Activated CD8-positive, alpha-beta memory T cell treated with anti-CD3 and anti-CD28 coated beads, Interleukin-2, amount 50 U/mL, for 4 hours (primary cell): ENCODE data around the gene ZMAT5.

Experiments
- DNase-seq: peaks from one replicate; pipeline ENCODE4 v3.0.0-alpha.2; 2020

Gene ZMAT5

DNA sequence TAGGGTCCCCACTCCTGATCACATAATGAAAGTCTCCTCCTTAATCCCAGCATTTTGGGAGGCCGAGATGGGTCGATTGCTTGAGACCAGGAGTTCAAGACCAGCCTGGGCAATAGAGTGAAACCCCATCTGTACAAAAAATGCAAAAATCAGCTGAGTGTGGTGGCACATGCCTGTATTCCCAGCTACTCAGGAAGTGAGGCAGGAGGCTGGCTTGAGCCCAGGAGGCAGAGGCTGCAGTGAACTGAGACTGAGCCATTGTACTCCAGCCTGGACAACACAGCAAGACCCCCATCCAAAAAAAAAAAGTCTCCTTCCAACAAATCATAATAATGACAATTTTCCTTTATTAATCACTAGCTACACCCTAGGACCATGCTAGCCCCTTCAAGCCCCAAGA lies 15.1 kb downstream of the ZMAT5 start:
- no peak for DNase-seq

DNA sequence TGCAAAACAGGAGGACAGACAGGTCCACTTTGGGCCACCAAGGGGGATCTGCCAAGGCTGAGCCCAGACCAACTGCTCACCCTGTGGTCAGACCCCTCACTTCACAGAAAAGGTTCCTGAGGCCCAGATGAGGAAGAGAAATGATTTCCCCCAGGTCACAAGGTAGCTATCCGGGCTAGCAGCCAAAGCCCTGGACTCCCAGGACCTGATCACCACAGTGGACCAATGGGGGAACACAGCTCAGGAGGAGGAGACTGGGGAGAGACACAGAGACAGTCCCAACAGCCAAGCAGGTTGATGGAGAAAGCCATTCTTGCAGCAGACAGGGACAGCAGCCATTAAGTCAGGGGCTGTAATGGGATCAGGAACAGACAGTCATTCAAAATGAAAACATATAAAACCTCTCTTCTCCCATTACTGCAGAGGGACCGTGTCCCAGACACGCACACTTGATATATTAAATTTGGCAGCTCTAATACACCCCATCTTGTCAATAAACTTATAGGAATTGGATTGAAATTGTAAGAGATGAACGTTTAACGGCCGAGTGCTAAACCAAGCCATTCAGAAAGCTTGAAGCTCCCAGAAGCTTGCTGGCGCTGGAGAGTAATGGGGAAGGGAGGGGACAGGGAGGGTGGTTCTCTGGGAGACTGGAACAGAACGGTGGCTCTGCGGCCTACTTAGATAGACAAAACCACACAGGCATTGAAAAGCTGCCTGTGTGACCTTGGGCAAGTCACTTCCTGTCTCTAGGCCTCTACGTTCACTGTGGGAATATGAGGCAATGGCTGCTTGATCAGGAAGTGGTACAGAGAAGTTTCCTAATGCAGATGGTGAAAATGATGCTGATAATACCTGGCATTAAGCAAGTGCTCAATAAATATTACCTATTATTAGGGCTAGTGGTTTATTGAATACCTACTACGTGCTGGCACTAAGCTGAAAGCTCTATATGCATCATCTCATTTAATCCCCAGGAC lies 16.0 kb downstream of the ZMAT5 start:
- no peak for DNase-seq

DNA sequence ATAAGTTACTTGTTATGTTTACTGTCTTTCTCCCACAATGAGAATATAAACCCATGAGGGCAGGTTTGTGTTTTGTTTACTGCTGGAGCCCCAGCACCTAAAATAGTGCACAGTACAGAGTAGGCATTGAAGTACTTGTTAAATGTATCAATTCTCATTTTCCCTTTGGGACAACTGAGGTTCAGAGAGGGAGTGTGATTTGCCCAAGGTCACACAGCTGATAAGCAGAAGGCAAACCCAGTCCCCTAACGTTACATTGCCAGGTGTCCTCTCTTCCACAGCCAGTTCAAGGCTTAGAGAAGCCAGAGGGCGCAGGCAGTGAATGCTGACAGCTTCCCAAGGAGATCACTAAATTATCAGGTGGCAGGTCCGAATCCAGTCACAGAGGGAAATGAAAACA lies 16.8 kb downstream of the ZMAT5 start:
- no peak for DNase-seq

DNA sequence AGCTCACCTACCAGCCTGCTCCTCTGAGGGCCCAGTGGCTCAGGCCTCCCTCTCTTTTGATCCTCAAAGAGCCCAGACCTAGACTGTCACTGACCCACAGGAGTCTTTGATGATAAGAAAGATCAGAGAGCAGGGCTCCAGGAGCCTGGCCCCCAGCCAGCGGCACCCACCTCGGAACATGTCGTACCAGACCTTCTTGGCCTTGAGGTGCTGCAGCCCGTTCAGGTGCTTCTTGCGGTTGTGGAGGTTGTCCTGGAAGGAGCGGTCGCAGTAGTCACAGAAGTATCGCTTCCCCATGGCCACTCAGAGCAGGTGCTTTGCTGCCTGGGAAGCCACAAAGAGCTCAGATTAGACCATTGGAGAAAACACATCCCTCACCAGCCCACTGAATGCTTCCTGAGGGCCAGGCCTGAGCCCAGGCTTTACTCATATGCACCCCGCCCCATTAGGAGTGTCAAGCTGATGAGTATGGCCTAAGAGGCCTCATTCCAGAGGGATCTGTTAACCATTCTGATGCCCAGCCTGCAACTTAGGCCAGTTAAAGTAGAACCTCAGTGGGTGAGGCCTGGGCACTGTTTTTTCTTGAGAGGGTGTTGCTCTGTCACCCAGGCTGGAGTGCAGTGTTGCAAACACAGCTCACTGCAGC lies 18.4 kb downstream of the ZMAT5 start:
- DNase-seq: no peak

DNA sequence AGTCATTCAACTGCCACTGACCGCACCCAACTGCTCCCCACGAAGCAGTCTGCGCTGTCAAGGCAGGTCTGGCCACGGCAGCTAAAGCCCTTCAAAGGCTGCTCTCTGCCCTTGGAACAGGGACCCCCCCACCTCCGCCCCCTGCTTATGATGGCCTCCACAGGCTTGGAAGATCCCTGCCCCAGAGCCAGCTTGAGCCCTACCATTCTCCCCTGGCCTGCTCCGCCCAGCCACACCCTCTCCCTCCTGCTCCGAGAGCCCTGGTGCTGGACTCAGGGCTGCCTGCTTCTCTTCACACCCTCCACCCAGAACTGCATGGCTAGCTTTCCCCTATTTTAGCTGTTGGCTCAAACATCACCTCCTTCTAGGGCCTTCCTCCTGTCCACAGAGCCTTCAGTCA lies 19.0 kb downstream of the ZMAT5 start:
- no peak for DNase-seq

DNA sequence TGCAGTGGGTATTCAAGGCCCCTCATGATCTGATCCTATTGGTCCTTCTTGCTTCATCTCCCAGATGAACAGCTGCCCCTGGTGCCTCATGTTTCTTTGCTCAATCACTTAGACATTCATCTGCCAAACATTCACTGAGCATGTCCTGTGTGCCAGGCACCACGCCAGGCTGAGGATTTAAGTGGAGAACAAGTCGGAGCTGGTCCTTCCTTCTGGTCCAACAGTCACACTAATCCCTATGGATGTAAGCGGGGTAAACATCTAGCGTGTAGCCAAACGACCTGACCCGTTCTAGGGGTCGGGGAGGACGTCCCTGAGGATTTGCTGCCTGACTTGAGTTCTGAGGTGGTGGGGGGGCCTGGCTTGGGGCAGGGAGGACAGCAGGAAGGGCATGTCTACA lies 21.9 kb downstream of the ZMAT5 start:
- no peak for DNase-seq

DNA sequence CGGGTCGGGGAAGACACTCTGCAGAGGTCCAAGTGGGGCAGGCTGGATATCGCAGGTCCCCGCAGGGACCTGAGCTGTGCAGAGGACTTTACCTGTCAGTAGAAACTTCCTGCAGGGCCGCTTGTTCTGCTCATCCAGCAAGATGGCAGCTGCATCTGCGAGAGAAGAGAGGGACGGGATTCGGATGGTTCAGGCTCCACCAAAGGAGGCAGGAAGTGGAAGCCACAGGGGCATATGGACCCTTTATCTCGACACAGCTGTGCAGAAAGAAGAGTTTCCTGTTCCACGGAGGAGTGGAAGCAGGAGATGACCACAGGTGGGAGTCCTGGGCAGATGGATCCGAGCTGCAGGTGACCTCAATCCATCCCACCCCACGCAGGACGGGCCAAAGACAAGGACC lies 24.5 kb downstream of the ZMAT5 start:
- no peak for DNase-seq

DNA sequence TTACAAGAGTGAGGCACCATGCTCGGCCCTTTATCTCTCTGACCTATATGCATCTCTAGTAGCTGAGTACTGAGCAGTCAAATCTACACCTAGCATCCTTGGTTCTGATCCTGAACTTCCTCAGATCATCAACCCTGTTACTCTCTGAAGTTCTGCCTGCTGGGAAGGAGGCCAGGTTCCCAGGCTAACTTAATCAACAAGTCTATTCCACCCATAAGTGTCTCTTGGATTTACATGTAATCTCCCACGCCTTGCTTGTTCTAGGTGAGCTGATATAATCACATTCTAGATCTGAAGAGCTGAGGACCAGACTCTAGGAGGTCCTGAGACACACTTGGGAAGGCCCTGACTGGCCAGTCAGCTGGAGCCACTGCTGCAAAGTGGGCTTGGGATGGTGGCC lies 24.9 kb downstream of the ZMAT5 start:
- no peak for DNase-seq

DNA sequence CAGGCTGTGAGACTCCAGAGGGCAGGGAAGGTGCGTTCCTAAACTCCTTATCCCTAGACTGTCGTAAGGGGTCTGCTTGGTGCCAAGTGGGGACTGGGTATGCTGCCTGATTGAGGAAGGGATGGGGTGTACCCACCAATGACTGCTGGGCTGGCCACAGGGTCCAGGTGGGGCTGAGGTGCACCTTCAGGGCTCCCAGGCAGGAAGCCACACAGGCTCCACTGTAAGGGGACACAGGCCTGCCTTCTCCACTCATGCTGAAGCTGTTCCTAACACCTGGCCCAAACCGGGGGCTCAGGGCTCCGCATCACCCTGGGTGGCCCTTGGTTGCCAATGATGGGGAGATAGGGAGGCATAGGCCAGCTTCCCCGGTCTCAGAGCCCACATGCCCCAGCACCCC lies 26.6 kb downstream of the ZMAT5 start:
- DNase-seq: no peak

DNA sequence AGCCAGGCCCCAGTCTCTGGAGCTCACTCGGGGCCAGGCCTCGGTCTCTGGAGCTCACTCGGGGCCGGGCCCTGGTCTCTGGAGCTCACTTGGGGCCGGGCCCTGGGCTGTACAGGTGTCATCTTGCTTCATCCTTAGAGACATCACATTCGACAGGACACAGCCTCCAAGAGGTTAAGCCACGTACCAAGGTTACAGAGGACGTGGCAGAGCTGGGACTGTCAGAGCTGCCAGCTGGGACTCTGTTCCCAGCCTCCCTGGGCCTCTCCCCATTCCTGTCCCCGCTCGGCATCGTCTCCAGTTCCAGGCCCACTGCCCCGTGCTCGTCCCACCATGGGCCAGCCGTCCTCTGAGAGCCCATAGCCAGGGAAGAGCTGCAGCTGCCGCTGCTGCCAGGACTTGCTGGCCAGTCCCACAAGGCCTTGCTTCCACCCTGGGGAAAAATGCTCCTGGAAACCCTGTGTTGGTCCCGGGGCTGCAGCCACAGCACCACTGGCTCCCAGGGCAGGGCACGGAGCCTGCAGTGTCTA lies 27.4 kb downstream of the ZMAT5 start:
- no peak for DNase-seq

DNA sequence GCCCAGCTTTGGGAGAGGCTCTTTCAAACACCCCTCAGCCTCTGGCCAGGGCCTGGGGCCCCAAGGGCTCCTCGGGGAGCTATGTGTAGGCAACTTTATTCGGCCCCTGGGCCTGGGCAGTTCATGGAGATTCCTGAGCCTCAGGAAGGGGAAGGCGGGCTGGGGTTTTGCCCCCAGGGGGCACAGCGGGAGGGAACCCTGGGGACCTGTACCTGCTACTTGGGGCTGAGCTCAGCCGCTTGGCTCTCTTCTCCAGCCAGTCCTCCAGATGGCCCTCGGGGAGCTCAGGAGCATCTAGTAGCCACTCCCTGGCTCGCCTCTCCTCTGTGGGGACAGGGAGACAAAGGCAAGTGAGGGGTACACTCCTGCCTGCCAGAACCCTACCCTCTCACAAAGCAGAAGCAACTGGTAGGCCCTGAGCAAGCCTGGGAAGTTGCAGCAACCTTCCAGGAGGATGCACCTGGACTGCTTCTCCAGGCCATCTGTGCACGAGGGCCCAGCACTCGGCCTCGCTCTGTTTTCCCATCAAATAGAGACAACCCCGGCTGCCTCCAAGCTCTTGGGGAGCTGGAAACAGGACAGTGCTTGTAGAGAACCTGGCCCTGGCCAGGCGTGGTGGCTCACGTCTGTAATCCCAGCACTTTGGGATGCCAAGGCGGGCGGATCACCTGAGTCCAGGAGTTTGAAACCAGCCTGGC lies 28.5 kb downstream of the ZMAT5 start:
- no peak for DNase-seq

DNA sequence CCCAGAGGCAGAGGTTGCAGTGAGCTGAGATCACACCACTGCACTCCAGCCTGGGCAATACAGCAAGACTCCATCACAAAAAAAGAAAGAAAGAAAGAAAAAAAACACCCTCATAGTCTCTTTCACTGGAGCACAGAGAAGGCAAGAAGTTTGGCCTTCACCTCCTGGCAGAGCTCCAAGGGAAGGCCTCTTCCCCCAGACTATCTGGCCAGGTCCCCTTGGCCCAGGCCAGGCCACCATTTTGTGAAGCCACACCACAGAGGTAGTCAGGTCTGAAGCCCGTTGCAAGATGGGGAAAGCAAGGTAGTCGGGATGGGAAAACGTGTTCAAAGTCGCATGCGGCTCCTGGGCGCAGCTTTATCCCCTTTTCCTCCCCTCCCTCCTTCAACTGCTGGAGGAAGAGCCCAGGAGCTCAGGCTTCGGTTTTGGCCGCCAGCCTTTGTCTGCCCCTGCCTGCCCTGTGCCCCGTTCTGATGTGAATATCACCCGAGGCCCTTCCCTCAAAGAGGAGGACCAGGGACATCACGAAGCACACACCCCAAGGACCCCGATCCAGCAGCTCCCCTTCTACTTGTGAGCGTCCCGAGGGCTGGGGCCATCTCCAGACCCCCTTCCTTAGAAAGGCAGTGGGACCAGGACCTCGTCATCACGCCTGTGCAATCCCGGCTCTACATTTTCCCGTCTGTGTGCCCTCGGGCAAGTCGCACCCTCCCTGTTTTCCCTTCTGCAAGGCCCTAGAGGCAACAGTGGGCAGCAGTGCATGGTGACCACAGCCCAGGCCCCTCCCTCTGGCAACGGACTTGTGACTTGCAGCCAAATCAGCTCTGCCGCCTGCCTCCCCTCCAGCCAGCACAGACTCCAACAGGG lies 29.3 kb downstream of the ZMAT5 start:
- DNase-seq: no peak

DNA sequence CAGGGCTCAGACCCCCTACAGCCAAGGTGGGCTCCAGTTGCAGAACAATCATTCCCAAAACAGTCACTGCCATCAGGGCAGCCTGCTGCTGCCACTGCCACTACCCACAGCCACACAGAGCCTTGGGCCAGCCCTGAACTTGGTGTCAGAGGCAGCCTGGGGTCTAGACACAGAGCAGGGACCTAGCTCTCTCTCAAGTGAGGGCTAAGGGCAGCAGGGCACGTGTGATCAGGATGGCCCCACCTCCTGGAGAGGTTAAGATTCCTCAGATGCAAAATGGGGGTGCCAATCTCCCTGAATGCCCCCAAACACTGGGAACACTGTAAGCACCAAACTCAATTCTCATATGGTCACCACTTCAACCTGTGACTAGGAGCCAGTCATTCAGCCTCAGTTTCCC lies 31.4 kb downstream of the ZMAT5 start:
- no peak for DNase-seq

DNA sequence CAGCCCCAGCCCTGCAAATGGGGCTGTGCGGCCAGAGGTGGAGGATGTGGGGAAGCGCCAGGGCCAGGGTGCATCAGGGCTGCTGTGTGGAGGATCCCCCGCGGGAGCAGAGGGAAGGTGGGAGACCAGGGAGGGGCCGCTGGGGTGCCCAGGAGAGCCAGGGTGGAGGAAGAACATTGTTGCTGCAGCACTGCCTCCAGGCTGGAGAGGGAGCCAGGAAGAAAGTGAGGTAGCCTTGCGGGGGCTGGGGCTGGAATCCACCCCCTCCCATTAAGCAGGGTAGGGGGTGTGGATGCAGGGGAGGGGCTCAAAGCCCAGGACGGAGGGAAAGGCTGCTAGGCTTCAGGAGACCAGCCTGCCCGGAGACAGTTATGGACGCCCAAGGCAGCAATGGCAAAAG lies 32.0 kb downstream of the ZMAT5 start:
- DNase-seq: no peak

DNA sequence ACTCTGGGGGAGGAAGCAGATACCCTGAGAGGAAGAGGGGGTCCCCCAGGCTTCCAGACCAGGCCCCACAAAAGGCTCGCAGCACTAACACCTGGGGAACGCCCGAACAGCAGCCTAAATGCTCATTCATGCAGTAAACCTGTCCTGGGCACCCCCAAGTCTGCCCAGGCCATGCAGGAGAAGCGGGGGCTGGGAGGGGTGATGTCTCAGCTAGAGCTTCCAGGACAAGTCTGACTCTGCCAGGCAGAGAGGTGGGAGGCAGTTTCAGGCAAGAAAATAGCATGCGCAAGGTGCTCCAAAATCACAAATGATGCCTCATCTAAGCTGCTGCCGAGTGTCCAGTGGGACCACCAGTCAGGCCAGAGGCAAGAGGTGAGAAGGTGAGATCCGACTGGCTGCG lies 32.4 kb downstream of the ZMAT5 start:
- no peak for DNase-seq

DNA sequence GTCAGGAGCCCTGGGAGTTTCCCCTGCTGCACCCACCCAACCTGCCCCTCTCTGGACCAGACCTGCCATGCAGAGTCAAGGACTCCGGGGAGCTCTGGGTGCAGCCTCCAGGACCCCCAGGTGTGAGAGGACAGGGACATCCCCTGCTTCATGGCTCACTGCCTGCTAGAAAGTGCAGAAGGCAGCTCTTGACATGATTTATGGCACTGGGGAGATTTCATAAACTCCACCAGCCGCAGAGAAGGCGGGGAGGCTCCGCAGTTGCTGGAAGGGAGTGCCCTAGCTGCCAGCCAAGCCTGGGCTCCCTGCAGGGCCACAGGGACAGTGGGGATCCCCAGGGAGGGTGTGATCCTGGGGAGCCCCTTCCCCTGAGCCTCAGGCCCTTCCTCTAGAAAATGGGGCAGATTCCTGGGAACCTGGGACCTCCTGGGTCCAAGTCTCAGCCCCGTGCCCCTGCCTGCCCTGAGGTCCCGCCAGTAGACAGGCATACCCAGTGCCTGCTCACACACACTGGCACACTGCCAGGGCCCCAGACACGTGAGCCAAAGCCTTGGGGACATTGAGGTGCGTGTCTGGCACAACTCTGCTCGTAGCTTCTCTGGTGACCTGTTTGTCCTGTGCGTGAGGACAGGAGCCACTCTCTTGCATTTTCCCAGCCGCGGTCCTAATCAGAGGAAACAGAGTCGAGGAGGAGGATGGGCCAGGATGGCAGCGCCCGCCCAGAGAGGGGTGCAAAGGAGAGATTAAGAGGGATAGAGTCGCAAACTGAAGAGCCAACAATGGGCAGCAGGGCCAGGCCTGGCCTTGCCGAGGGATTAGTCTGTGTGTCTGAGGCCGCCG lies 33.2 kb downstream of the ZMAT5 start:
- no peak for DNase-seq

DNA sequence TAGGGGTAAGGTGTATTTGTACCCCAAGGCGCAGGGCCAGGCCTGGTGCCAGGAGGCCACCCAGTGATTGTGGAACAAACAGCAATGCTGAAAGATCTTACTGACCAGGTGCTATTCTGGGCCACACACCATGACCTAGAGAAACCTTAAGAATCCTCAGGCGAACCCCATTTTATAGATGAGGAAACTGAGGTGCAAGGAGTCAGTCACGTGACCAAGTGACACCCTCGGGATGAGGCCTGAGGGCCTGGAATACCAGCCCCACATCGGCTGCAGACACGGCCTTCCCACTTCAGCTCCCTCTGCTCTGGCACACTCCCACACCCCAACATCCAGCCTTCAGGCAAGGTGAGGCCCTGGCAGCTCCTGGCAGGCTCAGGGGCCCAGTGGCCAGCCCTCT lies 33.9 kb downstream of the ZMAT5 start:
- no peak for DNase-seq

DNA sequence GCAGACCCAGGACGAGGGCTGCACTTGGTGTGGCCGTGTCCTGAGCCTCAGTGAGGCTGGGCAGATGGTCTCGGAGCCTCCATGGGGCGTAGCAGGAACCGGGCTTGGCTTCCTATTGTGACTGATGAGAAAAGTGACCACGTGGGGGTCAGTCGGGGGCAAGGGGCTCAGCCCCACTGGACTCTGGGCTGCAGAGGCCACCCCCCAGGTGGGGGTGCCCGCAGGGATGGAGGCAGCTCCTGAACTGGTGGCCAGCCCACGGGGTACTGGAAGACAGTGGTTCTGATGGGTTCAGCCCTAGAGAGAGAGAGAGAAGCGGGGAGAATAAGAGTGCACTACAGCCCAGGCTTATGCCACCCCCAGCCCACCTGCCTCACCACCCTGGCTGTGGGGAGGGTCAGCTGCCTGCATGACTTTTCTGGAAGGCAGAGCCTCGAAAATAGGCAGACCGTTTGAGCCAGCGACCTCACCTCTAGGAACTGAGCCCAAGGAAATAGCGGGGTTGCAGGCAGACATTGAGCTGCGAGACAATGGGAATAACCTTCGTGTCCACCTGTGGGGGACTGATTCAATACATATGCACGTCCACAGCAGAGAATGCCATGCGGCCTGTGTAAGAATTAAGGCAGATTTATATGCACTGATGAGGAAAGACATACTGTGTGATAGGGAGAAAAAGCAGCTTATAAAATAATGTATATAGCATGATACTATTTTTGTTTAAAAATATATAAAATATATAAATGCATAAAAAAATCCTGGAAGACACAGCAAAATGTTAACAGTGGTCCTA lies 35.6 kb downstream of the ZMAT5 start:
- no peak for DNase-seq

DNA sequence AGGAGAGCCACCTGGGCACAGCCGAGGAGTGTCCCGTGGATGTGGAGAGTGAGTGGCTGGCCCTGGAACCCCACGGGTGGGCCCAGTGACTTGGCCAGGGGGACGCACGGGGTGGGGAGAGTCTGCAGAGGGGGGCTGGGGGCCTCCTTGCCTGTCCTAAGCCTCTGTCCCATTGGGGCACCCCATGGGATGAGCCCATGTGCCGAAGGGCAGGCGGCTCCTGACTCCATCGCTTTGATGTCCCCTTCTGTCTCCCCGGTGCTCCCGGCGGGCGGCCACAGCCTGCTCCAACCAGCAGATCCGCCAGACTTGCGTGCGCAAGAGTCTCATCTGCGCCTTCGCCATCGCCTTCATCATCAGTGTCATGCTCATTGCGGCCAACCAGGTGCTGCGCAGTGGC lies 37.6 kb downstream of the ZMAT5 start:
- no peak for DNase-seq

DNA sequence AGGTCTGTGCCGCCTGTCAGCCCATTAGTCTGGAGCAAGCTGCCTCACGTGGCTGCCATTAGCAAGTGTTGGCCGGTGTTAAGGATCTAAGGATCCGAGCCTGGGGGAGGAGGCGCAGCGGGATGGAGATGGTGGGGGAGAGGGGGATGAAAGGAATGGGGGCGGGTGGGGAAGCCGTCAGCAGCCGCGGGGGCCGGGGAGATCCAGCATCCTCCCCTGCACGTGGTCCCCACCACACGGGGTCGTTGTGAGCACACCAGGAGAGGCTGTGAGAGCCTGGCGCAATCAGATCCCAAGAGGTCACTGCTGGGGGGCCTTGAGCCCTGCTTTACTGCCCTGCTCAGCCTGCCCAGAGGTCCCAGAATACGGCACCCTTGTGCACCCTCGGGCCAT lies 39.7 kb downstream of the ZMAT5 start:
- no peak for DNase-seq
